WERI-Rb-1 (cell line): Measurements from ENCODE around the gene COPS7B.

Experiments used
- DNase-seq: peaks from one replicate; pipeline ENCODE4 v3.0.0-alpha.2; 2020
- H3K27ac ChIP-seq: fragments of 250-450 bp; sonication (Bioruptor Pico); 2 replicates; pipeline ENCODE4 v1.5.1; 2020; ENCODE audit warnings: mild to moderate bottlenecking, moderate library complexity
- H3K27me3 ChIP-seq: fragments of 250-450 bp; sonication (Bioruptor Pico); 2 replicates; pipeline ENCODE4 v1.5.1; 2021; ENCODE audit warnings: mild to moderate bottlenecking, low read depth, moderate library complexity; ENCODE audit not compliant: insufficient read depth, severe bottlenecking
- H3K36me3 ChIP-seq: fragments of 250-450 bp; sonication (Bioruptor Pico); 2 replicates; pipeline ENCODE4 v1.5.1; 2020; ENCODE audit warnings: mild to moderate bottlenecking, moderate library complexity
- H3K4me3 ChIP-seq: 2 replicates; pipeline ENCODE4 v1.5.1; 2011; ENCODE audit warnings: low read depth, mild to moderate bottlenecking, control low read depth, low read length
- H3K9me3 ChIP-seq: fragments of 250-450 bp; sonication (Bioruptor Pico); 2 replicates; pipeline ENCODE4 v1.5.1; 2021; ENCODE audit warnings: mild to moderate bottlenecking, moderate library complexity; ENCODE audit not compliant: severe bottlenecking
- TF ChIP-seq, protein P1 (sequence below): IDR thresholded peaks from 2 replicates; pipeline ENCODE4 v1.5.1; 2011; ENCODE audit warnings: low read depth, mild to moderate bottlenecking, control low read depth, inconsistent platforms, low read length

COPS7B gene

DNA sequence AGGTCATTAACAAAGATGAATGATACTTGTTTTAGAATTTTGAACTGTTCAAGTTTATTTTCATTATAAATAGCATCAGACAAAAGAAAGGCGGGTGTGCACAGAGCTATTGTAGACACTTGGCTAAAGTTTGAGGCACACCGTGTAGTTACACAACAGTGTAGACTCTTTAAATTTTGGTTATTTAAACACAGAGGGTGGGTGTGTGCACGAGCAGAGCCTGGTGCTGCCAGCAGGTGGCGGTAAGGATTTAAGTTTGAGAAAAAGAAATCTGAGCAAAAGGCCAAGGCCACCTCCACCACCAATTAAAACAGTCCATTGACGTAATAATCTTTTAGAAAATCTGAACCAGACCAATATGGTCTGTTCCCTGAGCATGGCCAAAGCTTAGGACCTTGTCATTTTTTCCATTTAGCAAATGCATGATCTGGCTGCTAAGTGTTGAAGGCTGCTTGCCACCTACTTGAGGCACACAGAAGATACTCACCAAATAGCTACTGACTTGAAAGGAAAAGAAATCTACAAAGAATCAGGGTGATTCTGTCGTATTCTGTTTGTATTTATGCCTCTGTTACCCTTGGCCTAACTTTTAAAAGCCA, 14.3 kb downstream of the COPS7B start:
- H3K27ac ChIP-seq, result no peak overlapping the region
- peaks cover 52% of the 10 kb centered on the region for H3K36me3 ChIP-seq
- TF ChIP-seq, protein P1, sequence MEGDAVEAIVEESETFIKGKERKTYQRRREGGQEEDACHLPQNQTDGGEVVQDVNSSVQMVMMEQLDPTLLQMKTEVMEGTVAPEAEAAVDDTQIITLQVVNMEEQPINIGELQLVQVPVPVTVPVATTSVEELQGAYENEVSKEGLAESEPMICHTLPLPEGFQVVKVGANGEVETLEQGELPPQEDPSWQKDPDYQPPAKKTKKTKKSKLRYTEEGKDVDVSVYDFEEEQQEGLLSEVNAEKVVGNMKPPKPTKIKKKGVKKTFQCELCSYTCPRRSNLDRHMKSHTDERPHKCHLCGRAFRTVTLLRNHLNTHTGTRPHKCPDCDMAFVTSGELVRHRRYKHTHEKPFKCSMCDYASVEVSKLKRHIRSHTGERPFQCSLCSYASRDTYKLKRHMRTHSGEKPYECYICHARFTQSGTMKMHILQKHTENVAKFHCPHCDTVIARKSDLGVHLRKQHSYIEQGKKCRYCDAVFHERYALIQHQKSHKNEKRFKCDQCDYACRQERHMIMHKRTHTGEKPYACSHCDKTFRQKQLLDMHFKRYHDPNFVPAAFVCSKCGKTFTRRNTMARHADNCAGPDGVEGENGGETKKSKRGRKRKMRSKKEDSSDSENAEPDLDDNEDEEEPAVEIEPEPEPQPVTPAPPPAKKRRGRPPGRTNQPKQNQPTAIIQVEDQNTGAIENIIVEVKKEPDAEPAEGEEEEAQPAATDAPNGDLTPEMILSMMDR, result peak; percentile 72
- no peaks in the 10 kb centered on the region for H3K9me3 ChIP-seq
- H3K4me3 ChIP-seq, result no peak overlapping the region
- peak; percentile 48 for DNase-seq
- H3K27me3 ChIP-seq, result no peaks in the 10 kb centered on the region

DNA sequence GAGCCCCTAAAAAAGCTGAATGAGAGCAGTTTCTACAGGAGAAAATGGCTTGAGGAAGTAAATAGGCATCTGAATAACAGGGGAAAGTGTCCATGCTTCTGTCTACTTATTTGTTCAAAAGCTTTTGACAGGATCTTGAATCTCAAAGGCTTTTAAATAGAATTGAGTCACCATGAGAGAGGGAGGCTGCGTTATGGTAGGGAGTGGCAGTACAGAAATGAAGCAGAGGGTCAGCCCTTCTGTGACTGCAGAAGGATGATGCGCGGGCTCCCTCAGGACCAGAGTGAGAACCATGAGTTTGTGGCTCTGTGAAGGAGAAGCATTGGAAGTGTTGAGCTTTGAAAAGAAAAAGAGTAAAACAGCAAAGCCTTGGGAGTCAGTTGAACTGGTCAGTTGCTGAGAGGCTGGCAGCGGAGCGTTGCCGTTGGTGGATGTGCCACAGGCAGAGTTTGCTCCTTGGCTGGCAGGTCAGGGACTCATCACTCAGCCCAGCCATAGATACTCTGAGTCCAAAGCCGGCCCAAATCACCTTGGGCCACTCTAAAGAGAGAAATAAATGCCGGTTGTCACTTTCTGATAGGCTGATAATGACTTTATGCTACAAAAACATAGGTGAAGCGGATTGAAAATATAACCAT, 17.4 kb downstream of the COPS7B start:
- Histone ChIP-seq H3K9me3 (no peaks in the 10 kb centered on the region), H3K4me3 (no peak overlapping the region), H3K27ac (no peak overlapping the region), H3K27me3 (no peaks in the 10 kb centered on the region), H3K36me3 (peaks cover 58% of the 10 kb centered on the region)
- DNase-seq, result no peak
- TF ChIP-seq, protein P1, result no peak

DNA sequence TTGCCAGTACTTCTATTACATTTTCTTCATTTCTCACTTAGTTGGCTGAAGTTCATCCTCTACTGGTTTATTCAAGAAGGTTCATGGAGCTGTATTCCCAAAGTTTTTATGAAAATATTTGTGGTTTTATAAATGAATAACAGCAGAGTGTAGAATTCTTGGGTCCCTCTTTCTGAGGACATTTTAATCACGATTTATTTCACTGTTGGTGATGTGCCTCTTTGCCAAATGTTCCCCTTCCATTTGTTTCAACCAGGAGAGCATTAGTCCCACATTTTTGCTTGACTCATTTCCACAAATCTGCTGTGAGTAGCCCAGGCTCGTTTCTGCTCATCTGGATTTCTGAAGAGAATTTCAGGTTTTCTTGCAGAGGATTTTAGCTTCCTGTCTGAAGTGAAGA, 20.8 kb downstream of the COPS7B start:
- DNase-seq, result no peak
- H3K4me3 ChIP-seq, result no peak overlapping the region
- TF ChIP-seq, protein P1, result no peak
- no peaks in the 10 kb centered on the region for H3K9me3 ChIP-seq
- no peak overlapping the region for H3K27ac ChIP-seq
- H3K36me3 ChIP-seq, result peaks cover 38% of the 10 kb centered on the region
- H3K27me3 ChIP-seq, result no peaks in the 10 kb centered on the region

DNA sequence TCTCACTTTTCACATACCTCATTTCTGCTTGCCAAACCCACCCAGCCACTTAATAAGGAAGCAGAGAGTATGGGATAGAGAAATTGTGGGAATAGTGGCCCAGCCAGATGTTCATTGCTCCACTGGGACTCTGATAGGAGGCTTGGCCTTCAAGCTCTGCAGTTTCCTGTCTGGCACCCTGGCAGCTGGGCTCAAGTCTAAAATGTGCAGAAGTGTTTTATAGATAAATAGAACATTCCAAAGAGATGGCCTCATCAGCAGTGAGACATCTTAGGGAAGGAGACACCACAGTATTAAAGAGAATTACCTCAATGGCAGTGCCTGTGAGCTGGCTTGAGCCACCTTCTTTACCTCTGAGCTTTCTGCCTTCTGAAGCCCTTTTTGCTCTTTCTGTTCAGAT, 24.7 kb downstream of the COPS7B start:
- DNase-seq, result no peak
- H3K36me3 ChIP-seq, result peaks cover 26% of the 10 kb centered on the region

DNA sequence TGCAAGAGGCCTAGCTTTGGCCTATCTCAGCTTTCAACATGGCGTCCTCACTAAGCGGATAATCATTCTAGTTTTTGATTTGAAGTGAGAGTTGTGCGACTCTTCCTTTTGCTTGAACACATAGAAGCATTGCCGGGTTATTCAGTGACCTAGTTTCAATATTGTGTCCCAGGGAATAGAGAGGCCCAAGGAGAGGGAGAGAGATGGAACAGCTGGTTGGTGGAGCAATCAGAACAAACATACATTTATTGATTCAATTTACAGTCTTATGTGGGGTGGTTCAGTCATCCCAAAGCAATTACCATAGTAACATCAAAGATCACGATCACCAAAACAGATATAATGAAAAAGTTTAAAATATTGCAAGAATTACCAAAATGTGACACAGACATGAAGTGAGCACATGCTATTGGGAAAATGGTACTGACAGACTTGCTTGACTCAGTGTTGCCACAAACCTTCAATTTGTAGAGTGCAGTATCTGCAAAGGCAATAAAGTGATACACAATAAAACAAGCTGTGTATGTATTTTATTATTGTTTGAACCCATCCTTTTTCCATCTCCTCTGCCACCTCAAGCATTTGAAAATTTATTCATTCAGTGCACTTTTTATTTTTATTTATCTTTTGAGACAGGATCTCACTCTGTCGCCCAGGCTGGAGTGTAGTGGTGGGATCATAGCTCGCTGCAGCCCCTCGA, 30.2 kb downstream of the COPS7B start:
- H3K36me3 ChIP-seq, result no peaks in the 10 kb centered on the region; the same call in 1 of the 2 replicates
- no peaks in the 10 kb centered on the region for H3K27me3 ChIP-seq
- H3K27ac ChIP-seq, result no peak overlapping the region
- no peak overlapping the region for H3K4me3 ChIP-seq
- no peak for DNase-seq
- H3K9me3 ChIP-seq, result no peaks in the 10 kb centered on the region
- TF ChIP-seq, protein P1, result no peak

More for the DNA sequence above, 24.7 kb downstream of the COPS7B start:
- no peaks in the 10 kb centered on the region for H3K9me3 ChIP-seq
- TF ChIP-seq, protein P1, result no peak
- H3K4me3 ChIP-seq, result no peak overlapping the region
- no peak overlapping the region for H3K27ac ChIP-seq
- H3K27me3 ChIP-seq, result no peaks in the 10 kb centered on the region
